ENCODE results near the gene GABBR2. TPM values are rescaled to one million over a fixed set of nuclear protein-coding genes. Genes with fewer than 3 reads are reported as not detected.
A peak's percentile ranks its signal among the peaks of the same experiment; 100 is the strongest.
"Not testable (repeated sequence)": the region's sequence is repeated elsewhere in the genome, so short reads cannot be mapped to it uniquely, and the experiment has no call there.

Gene GABBR2
- polyA plus RNA-seq, 3 donors = 3.6 to 6.0 (median 3.8) TPM

GRCh38 chr9:98283143-98283542, 425.6 kb downstream of the GABBR2 start:
- DNase-seq (ENCODE audit: low read depth in 3 of 3, low spot score in 2 of 3) = not testable (repeated sequence)

GRCh38 chr9:98281281-98281680, 427.5 kb downstream of the GABBR2 start:
- DNase-seq (ENCODE audit: low read depth in 3 of 3, low spot score in 2 of 3) = no peak

- DNase-seq (ENCODE audit: low read depth in 3 of 3, low spot score in 2 of 3) = no peak
Observed at GRCh38 chr9:98280574-98280973, 428.2 kb downstream of the GABBR2 start.

- no peak for DNase-seq (ENCODE audit: low read depth in 3 of 3, low spot score in 2 of 3)
Observed at GRCh38 chr9:98280162-98280561, 428.6 kb downstream of the GABBR2 start.

GRCh38 chr9:98276907-98277469, 431.7 kb downstream of the GABBR2 start:
- no peak for DNase-seq (ENCODE audit: low read depth in 3 of 3, low spot score in 2 of 3)

- DNase-seq (ENCODE audit: low read depth in 3 of 3, low spot score in 2 of 3) = no peak
Observed at GRCh38 chr9:98275159-98275558, 433.6 kb downstream of the GABBR2 start.

GRCh38 chr9:98272083-98272482, 436.7 kb downstream of the GABBR2 start:
- DNase-seq (ENCODE audit: low read depth in 3 of 3, low spot score in 2 of 3) = no peak

GRCh38 chr9:98271479-98271878, 437.3 kb downstream of the GABBR2 start:
- DNase-seq (ENCODE audit: low read depth in 3 of 3, low spot score in 2 of 3) = no peak

- DNase-seq (ENCODE audit: low read depth in 3 of 3, low spot score in 2 of 3) = not testable (repeated sequence)
Observed at GRCh38 chr9:98270284-98270683, 438.5 kb downstream of the GABBR2 start.

GRCh38 chr9:98269652-98270051, 439.1 kb downstream of the GABBR2 start:
- not testable (repeated sequence) for DNase-seq (ENCODE audit: low read depth in 3 of 3, low spot score in 2 of 3)

- DNase-seq (ENCODE audit: low read depth in 3 of 3, low spot score in 2 of 3) = not testable (repeated sequence)
Observed at GRCh38 chr9:98267556-98267955, 441.2 kb downstream of the GABBR2 start.

GRCh38 chr9:98264516-98264915, 444.2 kb downstream of the GABBR2 start:
- DNase-seq (ENCODE audit: low read depth in 3 of 3, low spot score in 2 of 3) = peak in 1 of 3 donors; percentile 12

- DNase-seq (ENCODE audit: low read depth in 3 of 3, low spot score in 2 of 3) = peak in 1 of 3 donors; percentile 56
Observed at GRCh38 chr9:98263482-98264357, 445.0 kb downstream of the GABBR2 start.

- no peak for DNase-seq (ENCODE audit: low read depth in 3 of 3, low spot score in 2 of 3)
Observed at GRCh38 chr9:98263080-98263479, 445.7 kb downstream of the GABBR2 start.

- no peak for DNase-seq (ENCODE audit: low read depth in 3 of 3, low spot score in 2 of 3)
Observed at GRCh38 chr9:98262056-98262455, 446.7 kb downstream of the GABBR2 start.

- no peak for DNase-seq (ENCODE audit: low read depth in 3 of 3, low spot score in 2 of 3)
Observed at GRCh38 chr9:98260635-98261034, 448.1 kb downstream of the GABBR2 start.

GRCh38 chr9:98259791-98260190, 448.9 kb downstream of the GABBR2 start:
- DNase-seq (ENCODE audit: low read depth in 3 of 3, low spot score in 2 of 3) = no peak

- DNase-seq (ENCODE audit: low read depth in 3 of 3, low spot score in 2 of 3) = peak in 1 of 3 donors; percentile 19
Observed at GRCh38 chr9:98256756-98257155, 452.0 kb downstream of the GABBR2 start.

GRCh38 chr9:98255578-98256296, 453.0 kb downstream of the GABBR2 start, which contains the start of gene TBC1D2:
Gene TBC1D2, minus strand, starts transcription at chr9:98255649. Its CDS starts 108 bp downstream, at chr9:98255541.
- DNase-seq (ENCODE audit: low read depth in 3 of 3, low spot score in 2 of 3) = peak; percentile 91 to 95 (median 93)

- DNase-seq (ENCODE audit: low read depth in 3 of 3, low spot score in 2 of 3) = no peak
Observed at GRCh38 chr9:98255061-98255577, 453.6 kb downstream of the GABBR2 start.
